ENCODE measurements around the gene HDAC9.

DNA sequence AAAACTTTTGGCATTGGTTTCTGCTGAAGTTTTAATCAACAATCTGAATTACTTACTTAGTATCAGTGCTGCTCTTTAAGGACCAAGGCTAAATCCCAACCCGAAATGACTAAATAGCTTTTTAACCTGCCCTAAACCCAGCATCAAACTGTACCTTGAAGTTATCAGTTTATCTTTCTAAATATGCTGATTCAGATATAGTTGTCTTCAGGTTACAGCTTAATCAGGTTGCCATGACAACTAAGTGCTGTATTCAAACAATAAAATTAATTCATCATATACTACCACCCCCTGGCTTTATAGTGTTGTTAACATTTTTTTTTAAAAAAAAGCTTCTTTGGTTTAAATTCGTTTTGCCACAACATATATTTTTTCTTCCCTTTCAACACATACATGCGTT lies 382.3 kb downstream of the HDAC9 start:
- TF ChIP-seq, protein P1, sequence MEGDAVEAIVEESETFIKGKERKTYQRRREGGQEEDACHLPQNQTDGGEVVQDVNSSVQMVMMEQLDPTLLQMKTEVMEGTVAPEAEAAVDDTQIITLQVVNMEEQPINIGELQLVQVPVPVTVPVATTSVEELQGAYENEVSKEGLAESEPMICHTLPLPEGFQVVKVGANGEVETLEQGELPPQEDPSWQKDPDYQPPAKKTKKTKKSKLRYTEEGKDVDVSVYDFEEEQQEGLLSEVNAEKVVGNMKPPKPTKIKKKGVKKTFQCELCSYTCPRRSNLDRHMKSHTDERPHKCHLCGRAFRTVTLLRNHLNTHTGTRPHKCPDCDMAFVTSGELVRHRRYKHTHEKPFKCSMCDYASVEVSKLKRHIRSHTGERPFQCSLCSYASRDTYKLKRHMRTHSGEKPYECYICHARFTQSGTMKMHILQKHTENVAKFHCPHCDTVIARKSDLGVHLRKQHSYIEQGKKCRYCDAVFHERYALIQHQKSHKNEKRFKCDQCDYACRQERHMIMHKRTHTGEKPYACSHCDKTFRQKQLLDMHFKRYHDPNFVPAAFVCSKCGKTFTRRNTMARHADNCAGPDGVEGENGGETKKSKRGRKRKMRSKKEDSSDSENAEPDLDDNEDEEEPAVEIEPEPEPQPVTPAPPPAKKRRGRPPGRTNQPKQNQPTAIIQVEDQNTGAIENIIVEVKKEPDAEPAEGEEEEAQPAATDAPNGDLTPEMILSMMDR (IDR thresholded peaks at IDR 0.05; ENCODE audit: poor library complexity): no peak
- no peak for TF ChIP-seq EZH2 (IDR thresholded peaks at IDR 0.05; ENCODE audit: borderline replicate concordance)
- TF ChIP-seq EZH2phosphoT487 (IDR thresholded peaks at IDR 0.05; ENCODE audit: low read depth, severe bottlenecking, unreplicated experiment): no peak

Data from hepatocyte (in vitro differentiated cells).